ENCODE data around the gene DKK2. TPM values are rescaled to one million over a fixed set of nuclear protein-coding genes. Genes with fewer than 3 reads are reported as not detected.

DKK2 gene
- total RNA-seq, 4 donors from 2014 or later = 2.6 to 3.4 (median 2.9) TPM

DNA sequence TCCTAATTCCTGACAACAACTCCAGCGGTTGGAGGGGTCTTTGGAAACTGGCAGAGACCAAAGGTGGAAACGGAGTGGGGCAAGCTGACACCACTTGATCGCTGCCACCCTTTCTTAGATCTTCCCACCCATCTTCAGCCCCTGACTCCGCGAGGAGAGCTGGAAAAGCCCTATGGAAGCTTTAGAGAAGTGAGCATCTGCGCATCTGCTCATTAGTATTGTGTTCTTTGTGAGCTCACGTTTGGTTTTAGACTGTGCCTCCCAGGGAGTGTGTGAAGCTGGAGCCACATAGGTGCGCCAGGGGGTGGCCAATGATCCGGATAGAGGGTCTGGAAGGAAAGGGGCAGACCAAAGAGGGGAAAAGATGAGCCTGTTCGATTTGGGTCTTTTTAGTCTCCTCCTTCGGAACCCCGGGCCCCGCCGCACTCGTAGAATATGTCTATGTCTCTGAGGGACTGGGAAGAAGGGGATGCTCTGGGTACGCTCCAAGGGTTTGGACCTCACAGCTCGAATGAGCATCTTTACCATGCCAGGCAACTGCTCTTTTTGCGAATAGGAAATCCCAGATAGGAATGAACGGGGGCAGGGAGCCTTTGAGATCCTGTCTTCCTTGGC lies 578 bp upstream of the DKK2 start:
- TF ChIP-seq, protein P1, sequence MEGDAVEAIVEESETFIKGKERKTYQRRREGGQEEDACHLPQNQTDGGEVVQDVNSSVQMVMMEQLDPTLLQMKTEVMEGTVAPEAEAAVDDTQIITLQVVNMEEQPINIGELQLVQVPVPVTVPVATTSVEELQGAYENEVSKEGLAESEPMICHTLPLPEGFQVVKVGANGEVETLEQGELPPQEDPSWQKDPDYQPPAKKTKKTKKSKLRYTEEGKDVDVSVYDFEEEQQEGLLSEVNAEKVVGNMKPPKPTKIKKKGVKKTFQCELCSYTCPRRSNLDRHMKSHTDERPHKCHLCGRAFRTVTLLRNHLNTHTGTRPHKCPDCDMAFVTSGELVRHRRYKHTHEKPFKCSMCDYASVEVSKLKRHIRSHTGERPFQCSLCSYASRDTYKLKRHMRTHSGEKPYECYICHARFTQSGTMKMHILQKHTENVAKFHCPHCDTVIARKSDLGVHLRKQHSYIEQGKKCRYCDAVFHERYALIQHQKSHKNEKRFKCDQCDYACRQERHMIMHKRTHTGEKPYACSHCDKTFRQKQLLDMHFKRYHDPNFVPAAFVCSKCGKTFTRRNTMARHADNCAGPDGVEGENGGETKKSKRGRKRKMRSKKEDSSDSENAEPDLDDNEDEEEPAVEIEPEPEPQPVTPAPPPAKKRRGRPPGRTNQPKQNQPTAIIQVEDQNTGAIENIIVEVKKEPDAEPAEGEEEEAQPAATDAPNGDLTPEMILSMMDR (IDR thresholded peaks at IDR 0.05; ENCODE audit: low read depth) = no peak

GRCh38 chr4:107034996-107035818 lies 906 bp downstream of the DKK2 start:
- TF ChIP-seq, protein P1 (IDR thresholded peaks at IDR 0.05; ENCODE audit: low read depth) = no peak

- TF ChIP-seq, protein P1 (IDR thresholded peaks at IDR 0.05; ENCODE audit: low read depth) = no peak
Measured at GRCh38 chr4:107034091-107034995, 1.8 kb downstream of the DKK2 start.

DNA sequence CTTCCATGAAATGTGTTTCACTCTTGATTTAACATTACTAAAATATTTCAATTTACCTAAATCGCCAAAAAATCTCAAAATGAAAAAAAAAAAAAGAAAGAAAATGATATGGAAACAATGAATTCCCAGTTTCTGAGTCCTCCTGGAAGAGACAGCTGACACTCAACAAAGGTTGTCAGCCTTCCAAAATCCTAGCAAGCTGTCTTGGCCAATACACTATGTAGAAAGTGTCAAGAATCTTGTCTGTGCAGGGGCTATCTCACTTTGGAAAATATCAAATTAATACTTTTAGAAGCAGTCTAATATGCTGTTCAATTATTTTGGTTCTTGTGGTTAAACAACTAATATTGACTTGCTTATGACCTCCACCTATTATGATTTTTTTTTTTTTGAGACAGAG lies 8.7 kb downstream of the DKK2 start:
- TF ChIP-seq, protein P1 (IDR thresholded peaks at IDR 0.05; ENCODE audit: low read depth) = no peak

DNA sequence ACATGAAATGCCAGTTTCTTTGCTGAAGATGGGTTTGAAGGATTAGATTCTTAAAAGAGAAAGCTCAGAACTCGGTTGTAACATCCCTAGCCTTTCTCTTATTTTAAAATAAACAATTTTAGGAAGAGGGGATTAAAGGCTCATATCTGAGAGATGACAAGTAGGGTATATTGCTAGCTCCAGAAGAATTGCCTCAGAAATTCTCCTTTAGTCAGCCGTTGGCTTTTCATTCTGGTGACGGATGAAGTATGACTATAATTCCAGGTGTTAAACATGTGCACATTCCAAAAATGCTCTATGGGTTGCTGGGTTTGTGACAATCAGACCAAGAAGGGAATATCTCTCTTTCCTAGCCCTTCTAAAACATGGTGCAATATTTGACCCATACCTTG lies 17.8 kb downstream of the DKK2 start:
- TF ChIP-seq, protein P1 (IDR thresholded peaks at IDR 0.05; ENCODE audit: low read depth) = no peak

DNA sequence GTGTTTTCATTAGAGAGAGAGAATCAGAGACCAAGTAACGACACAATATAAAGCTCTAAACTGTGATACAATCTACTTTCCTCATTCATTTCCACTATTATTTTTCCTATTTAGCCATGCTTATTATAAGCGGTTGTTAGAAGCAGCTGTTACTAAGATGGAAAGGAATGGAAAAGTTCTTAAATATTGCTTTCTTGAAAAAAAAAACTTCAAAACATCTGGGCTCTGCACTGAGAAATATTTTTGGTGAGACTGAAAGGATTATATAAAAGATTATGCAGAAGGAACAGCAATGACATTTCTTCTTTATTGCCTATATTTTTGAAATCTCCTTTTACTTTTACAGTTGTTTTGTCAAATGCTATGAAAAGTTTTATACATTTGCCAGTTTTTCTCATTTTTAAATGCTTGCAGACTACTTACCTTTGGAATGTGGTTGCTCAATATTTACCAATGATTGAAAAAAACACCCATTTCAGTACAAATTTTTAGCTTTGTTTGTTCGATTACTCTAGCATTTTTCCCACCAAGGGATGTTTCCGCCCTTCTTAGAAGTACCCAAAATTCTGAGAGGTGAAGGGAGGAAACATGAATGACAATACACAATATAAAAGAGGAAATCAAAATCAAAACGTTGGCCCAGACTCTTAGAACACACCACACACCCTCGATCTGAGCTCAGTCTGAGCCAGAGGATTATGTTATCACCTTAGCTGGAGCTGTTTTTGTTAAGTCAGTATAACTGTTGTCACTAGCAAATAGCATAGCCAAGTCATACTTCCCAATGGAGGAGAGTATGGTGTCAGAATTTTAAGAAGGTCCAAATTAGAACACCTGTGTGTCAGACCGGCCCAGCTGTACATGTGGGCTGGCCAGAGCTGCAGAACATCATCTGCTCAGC lies 18.4 kb downstream of the DKK2 start:
- TF ChIP-seq, protein P1 (IDR thresholded peaks at IDR 0.05; ENCODE audit: low read depth) = no peak

Measured in subcutaneous adipose tissue (tissue), 4 donors.